A172 (cell line): Measurements from ENCODE around the gene NUP107. TPM values are rescaled to one million over a fixed set of nuclear protein-coding genes. Genes with fewer than 3 reads are reported as not detected.

Experiments
- DNase-seq: peaks from one replicate; pipeline ENCODE4 v3.0.0-alpha.2; 2015; ENCODE audit warnings: low spot score
- total RNA-seq: library from RNA; depleted of rRNA; stranded (reverse); fragments of >200 nt; shearing (Covaris generic); gene quantifications from 2 replicates; pipeline ENCODE4 v1.2.3, GENCODE V29; 2014

The NUP107 gene
- total RNA-seq, 1 experiment from 2014 or later = 98.5 TPM

DNA sequence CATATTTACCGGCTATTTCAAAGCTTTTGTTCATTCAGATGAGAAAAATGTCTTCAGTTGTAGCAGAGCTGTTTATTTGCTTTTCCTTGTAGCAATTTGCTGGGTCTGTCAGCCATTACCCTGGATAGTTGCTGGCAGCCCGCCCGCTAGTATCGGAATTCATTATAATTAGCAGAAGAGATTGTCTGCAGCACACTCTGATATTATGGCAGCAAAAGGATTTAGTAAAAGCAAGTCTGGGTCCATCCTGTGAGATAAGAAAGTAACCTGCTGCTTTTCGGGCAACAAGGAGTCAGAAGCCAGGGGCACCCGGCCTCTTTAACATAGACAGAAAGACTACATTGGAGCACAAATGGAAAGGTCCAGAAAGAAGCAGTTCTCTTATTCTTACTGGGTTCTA is 53.1 kb downstream of the NUP107 start:
- no peak for DNase-seq

GRCh38 chr12:68743356-68743755 is 56.6 kb downstream of the NUP107 start:
- no peak for DNase-seq

- DNase-seq = no peak
These were observed 58.7 kb downstream of the NUP107 start for GRCh38 chr12:68745376-68745903.

GRCh38 chr12:68745904-68746571 is 59.3 kb downstream of the NUP107 start, which contains the start of gene SLC35E3:
Gene SLC35E3, plus strand, starts transcription at chr12:68746176. Its CDS starts 202 bp downstream, at chr12:68746378.
- DNase-seq = peak; percentile 78

DNA sequence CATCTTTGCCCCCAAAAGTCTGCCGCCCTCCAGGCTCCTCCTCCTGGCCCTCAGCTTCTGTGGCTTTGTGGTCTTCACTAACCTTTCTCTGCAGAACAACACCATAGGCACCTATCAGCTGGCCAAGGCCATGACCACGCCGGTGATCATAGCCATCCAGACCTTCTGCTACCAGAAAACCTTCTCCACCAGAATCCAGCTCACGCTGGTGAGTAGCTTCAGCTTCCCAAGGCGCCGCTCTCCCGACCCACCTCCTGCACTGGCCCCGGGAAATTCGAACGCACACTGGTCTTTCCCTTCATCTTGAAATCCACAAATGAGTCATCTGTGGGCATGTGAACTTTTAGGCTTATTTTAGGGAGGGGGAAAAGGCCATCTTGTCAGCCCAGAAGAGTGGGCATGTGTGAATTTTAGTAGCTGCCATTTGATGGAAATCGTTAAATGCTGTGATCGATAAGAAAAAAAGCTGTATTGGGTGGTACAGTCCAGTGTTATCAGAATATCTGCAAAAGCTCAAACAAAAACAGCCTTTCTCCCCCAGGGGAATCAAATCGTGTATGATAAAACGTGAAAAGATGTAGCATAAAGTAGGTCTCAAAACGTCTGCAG is 59.9 kb downstream of the NUP107 start:
- no peak for DNase-seq

- no peak for DNase-seq
These were observed 62.7 kb downstream of the NUP107 start for GRCh38 chr12:68749443-68749842.

DNA sequence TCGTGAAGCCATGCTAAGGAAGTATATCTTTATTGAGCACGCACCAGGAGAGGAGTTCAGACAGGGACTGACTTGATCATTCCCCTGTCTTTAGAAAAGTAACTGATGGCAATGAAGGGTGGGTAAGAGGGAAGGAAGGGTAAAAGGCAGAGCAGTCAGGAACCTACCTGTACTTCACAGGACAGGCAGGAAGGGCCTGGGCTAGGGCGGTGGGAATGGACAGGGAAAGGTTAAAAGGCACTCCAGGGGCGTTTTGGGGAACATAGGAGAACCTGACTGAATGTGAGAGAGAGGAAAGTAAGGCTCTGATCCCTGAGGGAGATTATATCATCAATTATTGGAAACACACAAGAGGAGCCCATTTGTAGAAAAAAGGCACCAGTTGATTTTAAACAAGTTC is 63.1 kb downstream of the NUP107 start:
- DNase-seq = no peak

DNA sequence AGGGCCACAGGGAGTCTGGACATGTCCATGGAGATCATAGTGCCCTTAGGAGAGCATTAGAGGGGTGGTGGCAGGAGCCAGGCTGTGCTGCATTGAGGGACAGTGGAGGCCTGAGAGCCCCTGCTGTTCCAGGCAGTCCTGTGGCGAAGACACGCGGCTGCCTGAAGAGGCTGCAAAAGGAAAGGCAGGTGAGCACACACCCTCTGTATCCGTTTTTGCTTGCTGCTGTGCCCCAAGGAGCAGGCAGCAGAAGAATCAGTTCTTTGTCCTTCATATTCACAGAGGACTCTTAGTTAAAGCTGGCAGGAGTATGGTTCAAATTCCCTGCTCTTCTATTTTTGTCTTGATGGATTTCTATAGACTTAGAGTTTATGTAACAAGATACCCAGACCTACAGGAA is 63.7 kb downstream of the NUP107 start:
- no peak for DNase-seq

- DNase-seq = no peak
These were observed 68.9 kb downstream of the NUP107 start for GRCh38 chr12:68755536-68756243.

GRCh38 chr12:68759852-68760251 is 73.1 kb downstream of the NUP107 start:
- DNase-seq = no peak

DNA sequence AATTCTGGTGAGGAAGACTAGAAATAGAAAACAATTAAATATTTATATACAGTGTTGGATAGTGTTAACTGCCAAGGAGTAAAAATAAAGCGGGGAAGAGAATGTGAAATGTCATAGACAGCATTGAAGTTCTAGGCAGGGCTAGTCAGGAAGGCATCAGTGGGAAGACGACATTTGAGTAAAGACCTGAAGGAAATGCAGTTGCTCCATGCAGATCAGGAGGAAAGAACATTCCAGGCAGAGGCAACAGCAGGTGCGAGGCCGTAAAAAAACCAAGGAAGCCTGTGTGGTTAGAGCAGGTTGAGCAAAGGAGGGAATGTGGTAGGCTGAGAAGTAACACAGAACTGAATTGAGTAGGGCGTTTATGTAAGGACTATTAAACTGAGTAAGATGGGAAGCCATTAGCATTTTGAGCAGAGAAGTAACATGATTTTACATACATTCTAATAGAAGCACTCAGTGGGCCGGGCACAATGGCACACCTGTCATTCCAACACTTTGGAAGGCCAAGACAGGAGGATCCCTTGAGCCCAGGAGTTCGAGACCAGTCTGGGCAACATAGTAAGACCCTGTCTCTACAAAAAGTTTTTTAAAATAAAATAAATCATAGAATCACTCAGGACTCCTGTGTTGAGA is 74.1 kb downstream of the NUP107 start:
- DNase-seq = no peak

DNA sequence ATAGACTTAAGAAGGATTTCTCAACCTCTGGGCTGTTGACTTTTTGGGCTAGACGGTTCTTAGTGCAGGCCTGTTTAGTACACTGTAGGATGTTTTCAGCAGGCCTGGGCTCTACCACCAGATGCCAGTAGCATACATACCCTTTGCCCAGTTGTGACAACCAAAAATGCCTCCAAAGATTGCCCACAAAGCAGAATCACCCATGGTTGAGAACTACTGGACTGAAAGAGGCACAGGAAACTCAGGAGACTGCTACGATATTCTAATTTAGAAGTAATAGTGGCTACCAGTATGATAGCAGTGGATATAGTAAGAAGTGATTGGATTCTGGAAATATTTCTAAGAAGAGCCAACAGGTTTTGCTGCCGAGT is 74.6 kb downstream of the NUP107 start:
- DNase-seq = no peak

DNA sequence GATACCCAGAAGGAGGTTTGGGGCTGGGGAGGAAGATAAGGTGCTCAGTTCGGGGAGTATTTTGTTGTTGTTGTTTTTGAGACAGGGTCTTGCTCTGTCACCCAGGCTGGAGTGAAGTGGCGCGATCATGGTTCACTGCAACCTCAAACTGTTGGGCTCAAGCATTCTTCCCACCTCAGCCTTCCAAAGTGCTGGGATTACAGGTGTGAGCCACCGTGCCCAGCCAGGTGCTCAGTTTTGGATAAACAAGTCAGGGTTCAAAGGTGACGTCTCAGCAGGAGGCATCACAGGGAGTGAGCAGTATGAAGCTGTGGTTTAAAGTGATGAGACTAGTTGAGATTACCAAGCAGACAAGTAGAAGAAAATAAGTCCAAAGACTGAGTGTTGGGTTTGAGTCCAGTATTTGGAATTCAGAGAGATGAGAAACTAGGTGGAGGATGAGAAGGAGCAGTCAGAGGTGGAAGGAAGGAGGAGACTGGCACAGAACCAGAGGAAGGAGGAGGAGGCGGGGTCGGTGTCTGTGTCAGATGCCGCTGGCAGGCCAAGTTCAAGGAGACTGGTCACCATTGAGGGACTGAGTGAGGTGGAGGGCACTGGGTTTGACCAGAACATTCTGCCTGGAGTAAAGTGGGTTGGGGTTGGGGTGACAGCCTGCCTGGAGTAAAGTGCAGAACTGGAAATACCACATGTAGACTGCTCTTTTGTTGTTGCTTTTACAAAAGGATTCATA is 75.3 kb downstream of the NUP107 start:
- no peak for DNase-seq

GRCh38 chr12:68762691-68763090 is 75.9 kb downstream of the NUP107 start:
- no peak for DNase-seq

DNA sequence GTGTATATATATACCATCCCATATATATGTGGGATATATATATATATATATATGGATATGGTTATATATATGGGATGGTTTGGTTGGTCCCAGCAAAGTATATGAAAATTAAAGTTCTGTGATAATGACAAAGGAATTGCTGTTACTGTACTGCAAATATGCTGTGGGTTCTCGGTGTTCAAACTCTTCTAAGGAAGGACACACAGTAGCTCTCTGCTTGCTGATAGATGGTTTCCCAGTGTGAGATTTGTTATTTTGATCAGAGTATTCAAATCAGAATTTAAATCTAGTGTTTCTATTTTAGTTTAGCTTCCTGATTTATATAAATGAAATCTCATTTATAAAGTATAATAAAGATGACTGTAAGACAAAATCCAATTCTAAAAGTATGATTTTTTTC is 78.9 kb downstream of the NUP107 start:
- DNase-seq = no peak

DNA sequence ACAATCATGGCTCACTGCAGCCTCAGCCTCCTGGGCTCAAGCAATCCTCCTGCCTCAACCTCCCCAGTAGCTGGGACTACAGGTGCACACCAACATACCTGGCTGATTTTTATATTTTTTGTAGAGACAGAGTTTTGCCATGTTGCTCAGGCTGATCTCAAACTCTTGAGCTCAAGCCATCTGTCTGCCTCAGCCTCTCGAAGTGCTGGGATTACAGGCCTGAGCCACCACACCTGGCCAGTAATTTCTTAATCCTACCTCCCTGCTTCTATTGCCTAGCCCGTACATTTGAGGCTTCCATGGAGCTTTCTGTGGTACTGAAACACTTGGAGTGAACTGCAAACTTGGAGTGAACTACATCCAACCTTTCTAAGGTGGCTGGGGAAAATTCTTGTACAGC is 79.9 kb downstream of the NUP107 start:
- DNase-seq = no peak

DNA sequence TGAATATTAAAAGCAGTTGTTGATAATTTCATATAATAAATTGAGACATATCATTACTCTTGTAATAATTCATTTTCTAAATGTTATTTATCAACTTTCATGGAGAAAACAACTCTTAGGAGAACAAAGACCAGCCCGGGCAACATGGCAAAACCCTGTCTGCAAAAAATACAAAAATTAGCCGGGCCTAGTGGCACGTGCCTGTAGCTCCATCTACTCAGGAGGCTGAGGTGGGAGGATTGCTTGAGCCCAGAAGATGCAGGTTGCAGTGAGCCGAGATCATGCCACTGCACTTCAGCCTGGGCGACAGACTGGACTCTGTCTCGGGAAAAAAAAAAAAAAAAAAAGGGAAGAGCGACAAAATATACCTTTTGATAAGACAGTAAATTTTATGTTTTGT is 80.4 kb downstream of the NUP107 start:
- DNase-seq = no peak

- no peak for DNase-seq
These were observed 81.7 kb downstream of the NUP107 start for GRCh38 chr12:68768431-68768939.

- DNase-seq = no peak
These were observed 83.2 kb downstream of the NUP107 start for GRCh38 chr12:68769941-68770340.

DNA sequence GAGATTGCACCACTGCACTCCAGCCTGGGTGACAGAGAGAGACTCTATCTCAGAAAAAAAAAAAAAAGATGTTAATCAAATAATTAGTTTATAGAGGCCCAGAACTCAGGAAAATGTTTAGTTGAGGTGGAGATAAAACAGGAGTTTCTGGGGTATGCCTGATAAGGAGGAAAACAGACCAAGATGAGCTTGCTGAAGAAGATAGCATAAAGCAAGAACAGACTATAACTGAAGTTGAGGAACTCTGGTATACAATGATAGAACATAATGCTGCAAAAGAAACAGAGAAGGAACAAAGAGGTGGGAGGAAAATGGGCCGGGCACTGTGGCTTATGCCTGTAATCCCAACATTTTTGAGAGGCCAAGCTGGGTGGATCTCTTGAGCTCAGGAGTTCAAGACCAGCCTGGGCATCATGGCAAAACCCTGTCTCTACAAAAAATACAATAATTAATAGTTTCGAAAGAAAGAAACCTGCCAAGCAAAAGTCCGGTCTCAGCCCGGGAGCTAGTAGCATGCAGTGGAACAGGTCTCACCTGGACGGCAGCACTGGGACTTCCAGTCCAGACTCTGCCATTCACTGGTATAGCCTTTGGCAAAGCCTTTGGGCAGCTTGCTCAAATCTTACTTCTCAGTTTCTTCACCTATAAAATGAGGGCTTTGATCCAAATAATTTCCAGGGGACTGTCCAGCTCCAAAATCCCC is 84.6 kb downstream of the NUP107 start:
- no peak for DNase-seq

GRCh38 chr12:68772714-68773113 is 85.9 kb downstream of the NUP107 start:
- DNase-seq = no peak
